ENCODE data around the gene TMCC3. TPM values are rescaled to one million over a fixed set of nuclear protein-coding genes. Genes with fewer than 3 reads are reported as not detected.
A peak's percentile ranks its signal among the peaks of the same experiment; 100 is the strongest.
"Not testable (repeated sequence)": the region's sequence is repeated elsewhere in the genome, so short reads cannot be mapped to it uniquely, and the experiment has no call there.

TMCC3 gene
- total and polyA plus RNA-seq, 3 experiments from 2014 or later, result 0.18 to 0.41 (median 0.18) TPM

DNA sequence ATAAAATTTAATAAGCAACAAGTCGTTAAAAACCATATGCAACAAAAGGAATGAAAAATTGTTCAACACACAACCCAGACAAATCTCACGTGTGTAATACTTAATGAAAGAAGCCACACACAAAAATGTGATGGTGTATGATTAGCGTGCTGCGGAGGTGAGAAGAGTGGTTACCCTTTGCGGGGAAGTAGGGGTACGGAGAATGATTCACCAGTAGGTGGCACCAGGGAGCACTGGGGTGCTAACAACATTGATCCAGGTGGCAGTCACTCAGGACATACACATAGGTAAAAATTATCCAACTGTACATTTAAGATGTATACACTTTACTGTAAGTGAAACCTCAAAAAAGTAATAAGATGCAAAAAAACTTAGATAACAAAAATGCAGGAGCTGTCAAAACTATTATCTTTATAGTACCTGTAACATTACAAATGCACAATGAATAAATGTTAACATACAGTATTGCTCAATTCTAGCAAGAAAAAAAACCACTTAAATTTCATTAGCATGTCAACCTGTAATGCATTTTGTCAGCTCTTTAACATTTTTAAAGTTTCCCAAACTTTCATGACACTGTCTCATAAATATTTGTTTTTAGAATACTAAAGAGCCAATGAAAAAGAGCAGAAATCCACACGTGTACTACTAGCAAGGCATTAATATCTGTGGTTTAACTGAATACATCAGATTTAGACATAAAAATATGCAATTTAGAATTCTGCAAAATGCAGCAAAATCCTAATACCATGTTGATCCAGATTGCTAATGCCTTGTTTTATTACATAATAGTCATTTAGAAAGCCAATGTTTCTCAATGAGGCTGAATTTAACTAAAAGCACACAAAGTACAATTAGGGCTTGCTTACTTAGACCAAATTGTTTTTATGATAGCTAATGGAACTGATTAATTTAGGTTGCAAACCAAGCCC, 46.7 kb downstream of the TMCC3 start:
- no peaks in the 10 kb centered on the region for H3K4me1 ChIP-seq (ENCODE audit: insufficient read depth, low read length)
- H3K9me3 Mint-ChIP-seq, result peaks cover 4 to 19% (median 14%) of the 10 kb centered on the region in 5 donors

DNA sequence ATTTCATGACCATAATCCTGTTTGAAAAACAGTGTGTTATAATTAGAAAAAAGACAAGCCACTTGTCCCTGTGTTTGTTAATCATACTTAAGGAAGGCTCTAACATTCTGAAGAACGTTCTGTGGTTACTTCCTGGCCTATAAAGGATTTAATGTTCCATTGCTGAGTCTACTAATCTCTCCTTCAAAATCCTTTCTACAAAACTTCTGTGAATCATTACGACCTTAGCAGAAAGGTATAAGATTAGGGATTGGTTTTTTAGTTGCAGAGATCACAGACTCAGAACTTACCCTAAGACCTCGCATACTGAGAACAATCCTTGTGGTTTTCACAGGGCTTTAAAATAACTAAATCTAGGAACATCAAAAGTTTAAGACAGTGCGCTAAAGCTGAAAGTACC, 48.3 kb downstream of the TMCC3 start:
- no peak for DNase-seq
- H3K27ac ChIP-seq (ENCODE audit: low read depth, low read length), result no peak overlapping the region
- POLR2A ChIA-PET, result no interaction called here
- Mint-ChIP-seq H3K27me3 (peaks cover 5 to 25% of the 10 kb centered on the region in 2 donors), H3K27ac (no peak overlapping the region), H3K9me3 (peaks cover 1 to 14% (median 9%) of the 10 kb centered on the region in 5 donors), H3K4me3 (no peak overlapping the region), H3K36me3 (no peaks in the 10 kb centered on the region), H3K4me1 (peaks cover 4 to 5% (median 4%) of the 10 kb centered on the region in 3 donors)
- no peaks in the 10 kb centered on the region for H3K4me1 ChIP-seq (ENCODE audit: insufficient read depth, low read length)
- H3K4me3 ChIP-seq (ENCODE audit: low read length), result no peak overlapping the region
- H3K36me3 ChIP-seq (ENCODE audit: insufficient read depth, low read length), result no peaks in the 10 kb centered on the region
- H3K9me3 ChIP-seq (ENCODE audit: low read length), result no peaks in the 10 kb centered on the region
- CTCF ChIA-PET, result no interaction called here
- no peaks in the 10 kb centered on the region for H3K27me3 ChIP-seq (ENCODE audit: insufficient read depth, low read length, poor library complexity, severe bottlenecking)

More for the DNA sequence above, 46.7 kb downstream of the TMCC3 start:
- Histone ChIP-seq H3K9me3 (ENCODE audit: low read length) (no peaks in the 10 kb centered on the region), H3K27ac (ENCODE audit: low read depth, low read length) (no peak overlapping the region), H3K4me3 (ENCODE audit: low read length) (no peak overlapping the region), H3K36me3 (ENCODE audit: insufficient read depth, low read length) (no peaks in the 10 kb centered on the region), H3K27me3 (ENCODE audit: insufficient read depth, low read length, poor library complexity, severe bottlenecking) (no peaks in the 10 kb centered on the region)
- Mint-ChIP-seq H3K27ac (no peak overlapping the region), H3K36me3 (peaks cover 0 to 5% (median 0%) of the 10 kb centered on the region in 3 donors), H3K4me1 (peaks cover 4 to 5% (median 4%) of the 10 kb centered on the region in 3 donors), H3K4me3 (no peak overlapping the region), H3K27me3 (peaks cover 5 to 25% of the 10 kb centered on the region in 2 donors)
- CTCF ChIA-PET, result interaction anchor here (0.7 to 1.4 kb wide), 2 partner anchors 17 to 19 kb away, joined by 4 read pairs; no protein-coding TSS in a partner anchor
- POLR2A ChIA-PET, result no interaction called here
- DNase-seq, result peak; percentile 29 to 69 (median 51)

DNA sequence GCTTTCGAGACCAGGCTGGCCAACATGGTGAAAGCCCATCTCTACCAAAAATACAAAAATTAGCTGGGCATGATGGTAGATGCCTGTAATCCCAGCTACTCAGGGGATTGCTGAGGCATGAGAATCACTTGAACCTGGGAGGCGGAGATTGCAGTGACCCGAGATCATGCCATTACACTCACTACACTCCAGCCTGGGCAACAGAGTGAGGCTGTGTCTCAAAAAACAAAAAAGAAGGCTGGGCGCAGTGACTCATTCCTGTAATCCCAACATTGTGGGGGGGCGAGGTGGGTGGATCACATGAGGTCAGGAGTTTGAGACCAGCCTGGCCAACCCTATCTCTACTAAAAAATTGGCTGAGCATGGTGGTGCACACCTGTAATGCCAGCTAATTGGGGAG, 49.0 kb downstream of the TMCC3 start:
- Mint-ChIP-seq H3K27me3 (peaks cover 5 to 23% of the 10 kb centered on the region in 2 donors), H3K27ac (peak overlapping the region in 1 of 8 donors; percentile 63)
- H3K36me3 Mint-ChIP-seq; H3K36me3 ChIP-seq (ENCODE audit: insufficient read depth, low read length); POLR2A ChIA-PET; H3K4me1 ChIP-seq (ENCODE audit: insufficient read depth, low read length); H3K27me3 ChIP-seq (ENCODE audit: insufficient read depth, low read length, poor library complexity, severe bottlenecking); CTCF ChIA-PET; H3K4me3 Mint-ChIP-seq; H3K4me3 ChIP-seq (ENCODE audit: low read length); H3K9me3 ChIP-seq (ENCODE audit: low read length); H3K9me3 Mint-ChIP-seq; DNase-seq; H3K4me1 Mint-ChIP-seq; H3K27ac ChIP-seq (ENCODE audit: low read depth, low read length): not testable (repeated sequence)

DNA sequence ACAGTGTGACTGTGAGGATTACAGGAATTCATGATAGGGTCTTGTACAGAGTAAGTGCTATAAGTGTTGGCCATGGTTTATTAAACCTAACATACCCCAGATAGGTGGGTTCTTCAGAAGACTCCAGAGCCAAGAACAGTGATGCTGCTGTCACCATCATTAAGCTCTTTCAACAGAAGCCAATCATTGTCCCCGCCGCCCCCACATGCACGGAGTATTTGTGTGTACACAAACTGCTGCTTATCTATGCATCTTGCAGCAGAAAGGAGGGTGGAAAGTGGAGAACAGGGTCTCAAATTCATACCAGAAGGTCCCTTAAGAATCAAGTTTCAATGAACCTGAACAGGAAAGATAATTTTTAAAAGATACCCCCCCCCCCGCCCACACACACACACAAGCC, 51.2 kb downstream of the TMCC3 start:
- no peak for DNase-seq
- Mint-ChIP-seq H3K9me3 (no peaks in the 10 kb centered on the region), H3K27me3 (peaks cover 8 to 16% of the 10 kb centered on the region in 2 donors), H3K4me3 (no peak overlapping the region), H3K36me3 (no peaks in the 10 kb centered on the region), H3K4me1 (peaks cover 4 to 5% (median 4%) of the 10 kb centered on the region in 3 donors), H3K27ac (no peak overlapping the region)
- Histone ChIP-seq H3K36me3 (ENCODE audit: insufficient read depth, low read length) (no peaks in the 10 kb centered on the region), H3K27me3 (ENCODE audit: insufficient read depth, low read length, poor library complexity, severe bottlenecking) (no peaks in the 10 kb centered on the region), H3K4me1 (ENCODE audit: insufficient read depth, low read length) (no peaks in the 10 kb centered on the region), H3K27ac (ENCODE audit: low read depth, low read length) (no peak overlapping the region), H3K4me3 (ENCODE audit: low read length) (no peak overlapping the region), H3K9me3 (ENCODE audit: low read length) (no peaks in the 10 kb centered on the region)
- CTCF ChIA-PET, result no interaction called here
- POLR2A ChIA-PET, result no interaction called here

DNA sequence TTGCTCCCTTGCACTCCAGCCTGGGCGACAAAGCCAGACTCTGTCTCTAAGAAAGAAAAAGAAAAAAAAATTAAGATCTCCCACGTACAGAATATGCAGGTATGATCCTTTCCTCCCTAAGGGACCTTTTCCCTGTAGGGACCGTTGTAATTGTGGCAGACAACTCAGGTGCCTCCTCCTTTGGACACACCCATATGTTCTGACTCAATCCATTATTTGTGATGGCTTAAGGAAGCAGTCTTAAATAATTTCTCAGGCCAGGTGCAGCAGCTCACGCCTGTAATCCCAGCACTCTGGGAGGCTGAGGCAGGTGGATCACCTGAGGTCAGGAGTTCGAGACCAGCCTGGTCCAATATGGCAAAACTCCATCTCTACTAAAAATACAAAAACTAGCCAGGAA, 53.1 kb downstream of the TMCC3 start:
- POLR2A ChIA-PET, result no interaction called here
- no peak for DNase-seq
- Histone ChIP-seq H3K4me1 (ENCODE audit: insufficient read depth, low read length) (no peaks in the 10 kb centered on the region), H3K9me3 (ENCODE audit: low read length) (no peaks in the 10 kb centered on the region), H3K4me3 (ENCODE audit: low read length) (no peak overlapping the region), H3K27me3 (ENCODE audit: insufficient read depth, low read length, poor library complexity, severe bottlenecking) (no peaks in the 10 kb centered on the region), H3K27ac (ENCODE audit: low read depth, low read length) (no peak overlapping the region), H3K36me3 (ENCODE audit: insufficient read depth, low read length) (no peaks in the 10 kb centered on the region)
- Mint-ChIP-seq H3K4me1 (no peaks in the 10 kb centered on the region), H3K9me3 (no peaks in the 10 kb centered on the region), H3K36me3 (no peaks in the 10 kb centered on the region), H3K27ac (no peak overlapping the region), H3K4me3 (no peak overlapping the region), H3K27me3 (peaks cover 5 to 16% of the 10 kb centered on the region in 2 donors)
- CTCF ChIA-PET, result no interaction called here

DNA sequence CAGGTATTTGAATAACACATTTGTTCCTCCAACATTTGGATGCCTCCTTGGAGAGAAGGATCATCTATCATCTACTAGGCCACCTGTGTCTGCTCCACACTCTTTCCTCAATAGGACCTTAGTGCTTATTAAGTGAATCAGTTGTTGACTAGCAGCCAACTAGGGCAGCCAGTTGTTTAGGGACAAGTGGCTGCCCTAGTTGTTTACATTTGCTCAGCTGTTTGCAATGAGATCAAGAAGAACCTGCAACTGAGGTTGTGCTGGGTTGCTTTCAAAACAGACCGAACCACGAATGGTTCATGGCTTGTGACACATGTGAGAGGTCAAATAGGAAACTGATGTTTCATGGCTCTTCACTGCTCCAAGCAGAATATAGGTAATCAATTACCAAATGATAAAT, 53.8 kb downstream of the TMCC3 start:
- H3K36me3 ChIP-seq (ENCODE audit: insufficient read depth, low read length), result no peaks in the 10 kb centered on the region
- no peaks in the 10 kb centered on the region for H3K27me3 ChIP-seq (ENCODE audit: insufficient read depth, low read length, poor library complexity, severe bottlenecking)
- no peaks in the 10 kb centered on the region for H3K4me1 Mint-ChIP-seq
- H3K4me3 ChIP-seq (ENCODE audit: low read length), result no peak overlapping the region
- POLR2A ChIA-PET, result no interaction called here
- no peaks in the 10 kb centered on the region for H3K36me3 Mint-ChIP-seq
- no peaks in the 10 kb centered on the region for H3K4me1 ChIP-seq (ENCODE audit: insufficient read depth, low read length)
- H3K9me3 Mint-ChIP-seq, result no peaks in the 10 kb centered on the region
- no peaks in the 10 kb centered on the region for H3K9me3 ChIP-seq (ENCODE audit: low read length)
- peak overlapping the region in 1 of 8 donors; percentile 2 for H3K27ac Mint-ChIP-seq
- H3K27me3 Mint-ChIP-seq, result peaks cover 5 to 16% of the 10 kb centered on the region in 2 donors
- CTCF ChIA-PET, result no interaction called here
- DNase-seq, result no peak
- no peak overlapping the region for H3K4me3 Mint-ChIP-seq
- H3K27ac ChIP-seq (ENCODE audit: low read depth, low read length), result no peak overlapping the region

DNA sequence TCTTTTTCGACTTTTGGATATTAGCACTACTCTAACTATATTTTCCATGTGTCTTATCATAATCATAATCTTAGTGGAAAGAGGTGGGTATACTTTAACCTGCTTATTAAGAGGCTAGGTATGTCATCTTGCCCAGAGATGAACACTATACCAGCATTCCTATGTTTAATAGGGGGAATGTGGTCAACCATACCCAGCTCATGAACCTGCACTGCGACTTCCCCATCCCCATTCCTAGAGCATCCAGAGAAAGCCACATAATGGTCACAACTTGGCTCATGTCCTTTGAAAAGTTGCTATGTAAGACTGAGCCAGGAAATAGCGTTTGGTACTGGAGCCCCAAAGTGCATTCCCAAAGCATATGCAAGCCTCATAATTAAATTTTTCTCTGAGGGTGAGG, 55.2 kb downstream of the TMCC3 start:
- H3K27me3 Mint-ChIP-seq, result peaks cover 4 to 10% of the 10 kb centered on the region in 2 donors
- POLR2A ChIA-PET, result no interaction called here
- CTCF ChIA-PET, result no interaction called here
- no peaks in the 10 kb centered on the region for H3K27me3 ChIP-seq (ENCODE audit: insufficient read depth, low read length, poor library complexity, severe bottlenecking)
- no peaks in the 10 kb centered on the region for H3K4me1 ChIP-seq (ENCODE audit: insufficient read depth, low read length)
- no peaks in the 10 kb centered on the region for H3K36me3 Mint-ChIP-seq
- no peaks in the 10 kb centered on the region for H3K4me1 Mint-ChIP-seq
- no peak for DNase-seq
- H3K9me3 Mint-ChIP-seq, result no peaks in the 10 kb centered on the region
- H3K4me3 ChIP-seq (ENCODE audit: low read length), result no peak overlapping the region
- H3K27ac Mint-ChIP-seq, result no peak overlapping the region
- no peaks in the 10 kb centered on the region for H3K9me3 ChIP-seq (ENCODE audit: low read length)
- H3K4me3 Mint-ChIP-seq, result no peak overlapping the region
- H3K27ac ChIP-seq (ENCODE audit: low read depth, low read length), result no peak overlapping the region
- H3K36me3 ChIP-seq (ENCODE audit: insufficient read depth, low read length), result no peaks in the 10 kb centered on the region

DNA sequence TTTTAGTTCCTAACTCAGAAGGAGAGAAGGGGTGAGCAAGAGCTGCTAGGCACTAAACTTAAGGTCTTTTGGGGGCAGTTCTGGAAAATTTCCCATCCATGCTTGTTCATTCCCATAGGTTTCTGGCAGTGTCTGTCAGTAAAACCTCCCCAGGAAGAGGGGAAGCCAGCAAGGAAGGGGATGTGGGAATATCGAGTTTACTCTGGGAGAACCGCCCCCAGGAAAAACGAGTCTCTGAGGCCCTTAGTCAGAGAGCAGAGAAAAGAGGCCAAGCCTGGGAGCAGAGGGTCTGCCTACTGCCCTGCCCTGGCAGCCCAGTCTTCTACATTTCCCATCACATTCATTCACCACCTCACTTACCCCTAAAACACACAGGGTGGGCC, 55.9 kb downstream of the TMCC3 start:
- H3K36me3 Mint-ChIP-seq, result no peaks in the 10 kb centered on the region
- no peak overlapping the region for H3K27ac Mint-ChIP-seq
- Histone ChIP-seq H3K27ac (ENCODE audit: low read depth, low read length) (no peak overlapping the region), H3K9me3 (ENCODE audit: low read length) (no peaks in the 10 kb centered on the region), H3K4me1 (ENCODE audit: insufficient read depth, low read length) (no peaks in the 10 kb centered on the region), H3K4me3 (ENCODE audit: low read length) (no peak overlapping the region), H3K27me3 (ENCODE audit: insufficient read depth, low read length, poor library complexity, severe bottlenecking) (no peaks in the 10 kb centered on the region), H3K36me3 (ENCODE audit: insufficient read depth, low read length) (no peaks in the 10 kb centered on the region)
- no peak for DNase-seq
- H3K9me3 Mint-ChIP-seq, result no peaks in the 10 kb centered on the region
- H3K4me3 Mint-ChIP-seq, result no peak overlapping the region
- POLR2A ChIA-PET, result no interaction called here
- H3K27me3 Mint-ChIP-seq, result peaks cover 4 to 10% of the 10 kb centered on the region in 2 donors
- CTCF ChIA-PET, result no interaction called here
- no peaks in the 10 kb centered on the region for H3K4me1 Mint-ChIP-seq

Data from CD8-positive, alpha-beta memory T cell (primary cell).